GM23338 (cell line): ENCODE data around the gene TMEM117. TPM values are rescaled to one million over a fixed set of nuclear protein-coding genes. Genes with fewer than 3 reads are reported as not detected.

Experiments
- ATAC-seq: fragments of 200-7000 bp; cut with Tn5 transposase; 3 replicates; pipeline ENCODE4 v1.9.1; 2020
- DNase-seq: peaks from one replicate; pipeline ENCODE4 v3.0.0-alpha.2; 2015; ENCODE audit warnings: low spot score
- H2AFZ ChIP-seq: fragments of 200-600 bp; sonication (generic); 2 replicates; pipeline ENCODE4 v1.8.0; 2016; ENCODE audit warnings: antibody characterized with exemption, mild to moderate bottlenecking, moderate library complexity
- H3F3A ChIP-seq: fragments of 200-600 bp; sonication (generic); replicated peaks from 2 replicates; pipeline ENCODE4 v1.8.0; 2017; ENCODE audit warnings: antibody characterized with exemption, mixed run types, low read depth
- H3K27ac ChIP-seq: fragments of 200-600 bp; sonication (generic); 2 replicates; pipeline ENCODE4 v1.6.1; 2016; ENCODE audit warnings: low read depth
- H3K27me3 ChIP-seq: fragments of 200-600 bp; sonication (generic); 2 replicates; pipeline ENCODE4 v1.8.0; 2016; ENCODE audit warnings: mild to moderate bottlenecking, mixed run types, moderate library complexity; ENCODE audit not compliant: insufficient read depth
- H3K36me3 ChIP-seq: fragments of 200-600 bp; sonication (generic); 2 replicates; pipeline ENCODE4 v1.8.0; 2016; ENCODE audit warnings: mild to moderate bottlenecking; ENCODE audit not compliant: insufficient read depth
- H3K4me1 ChIP-seq: fragments of 200-600 bp; sonication (generic); 2 replicates; pipeline ENCODE4 v1.8.0; 2016; ENCODE audit warnings: mild to moderate bottlenecking, moderate library complexity; ENCODE audit not compliant: insufficient read depth
- H3K4me2 ChIP-seq: fragments of 200-600 bp; sonication (generic); 2 replicates; pipeline ENCODE4 v1.7.1; 2017; ENCODE audit warnings: mixed run types
- H3K4me3 ChIP-seq: fragments of 200-600 bp; sonication (generic); 2 replicates; pipeline ENCODE4 v1.6.1; 2016; ENCODE audit warnings: mixed run types
- H3K79me2 ChIP-seq: fragments of 200-600 bp; sonication (generic); replicated peaks from 2 replicates; pipeline ENCODE4 v1.8.0; 2017; ENCODE audit warnings: mild to moderate bottlenecking; ENCODE audit not compliant: insufficient read depth
- H3K9me2 ChIP-seq: fragments of 200-600 bp; sonication (generic); 2 replicates; pipeline ENCODE4 v1.8.0; 2017; ENCODE audit not compliant: insufficient read depth
- H4K20me1 ChIP-seq: fragments of 200-600 bp; sonication (generic); replicated peaks from 2 replicates; pipeline ENCODE4 v1.8.0; 2017; ENCODE audit warnings: mild to moderate bottlenecking; ENCODE audit not compliant: insufficient read depth
- H3K27ac Mint-ChIP-seq: 2 replicates; pipeline ENCODE4 v1.8.0; 2020; ENCODE audit warnings: inconsistent platforms, mild to moderate bottlenecking, moderate library complexity, mixed read lengths
- H3K27me3 Mint-ChIP-seq: 3 replicates; pipeline ENCODE4 v1.8.0; 2022; ENCODE audit warnings: low read depth, mild to moderate bottlenecking, moderate library complexity, mixed read lengths, inconsistent platforms; ENCODE audit not compliant: insufficient read depth, poor library complexity
- H3K36me3 Mint-ChIP-seq: 3 replicates; pipeline ENCODE4 v1.8.0; 2021; ENCODE audit warnings: low read depth, mild to moderate bottlenecking, inconsistent platforms, moderate library complexity, mixed read lengths
- H3K4me1 Mint-ChIP-seq: 3 replicates; pipeline ENCODE4 v1.8.0; 2020; ENCODE audit warnings: mild to moderate bottlenecking, inconsistent platforms, mixed read lengths
- H3K4me3 Mint-ChIP-seq: 3 replicates; pipeline ENCODE4 v1.8.0; 2021; ENCODE audit warnings: moderate library complexity, mild to moderate bottlenecking, inconsistent platforms, mixed read lengths
- H3K9me3 Mint-ChIP-seq: 3 replicates; pipeline ENCODE4 v1.8.0; 2020; ENCODE audit warnings: moderate library complexity, mild to moderate bottlenecking, inconsistent platforms, mixed read lengths
- ETS1 ChIP-seq: IDR thresholded peaks from 2 replicates; pipeline ENCODE4 v1.6.1; 2016; ENCODE audit warnings: antibody characterized with exemption
- EZH2 ChIP-seq: fragments of 200-600 bp; sonication (generic); IDR thresholded peaks from one replicate; pipeline ENCODE4 v1.8.0; 2017; ENCODE audit warnings: antibody characterized with exemption, mild to moderate bottlenecking, low read depth; ENCODE audit not compliant: unreplicated experiment
- JUNB ChIP-seq: IDR thresholded peaks from one replicate; pipeline ENCODE4 v1.6.1; 2016; ENCODE audit warnings: antibody characterized with exemption; ENCODE audit not compliant: unreplicated experiment
- POLR2AphosphoS5 ChIP-seq: IDR thresholded peaks from 2 replicates; pipeline ENCODE4 v1.6.1; 2016; ENCODE audit warnings: antibody characterized with exemption, low read depth
- REST ChIP-seq: IDR thresholded peaks from one replicate; pipeline ENCODE4 v1.6.1; 2018; ENCODE audit warnings: antibody characterized with exemption; ENCODE audit not compliant: unreplicated experiment
- STAT1 ChIP-seq: IDR thresholded peaks from one replicate; pipeline ENCODE4 v1.6.1; 2016; ENCODE audit warnings: antibody characterized with exemption; ENCODE audit not compliant: unreplicated experiment
- ZNF114 ChIP-seq: fragments of 250-450 bp; sonication (Bioruptor Pico); IDR thresholded peaks from 2 replicates; pipeline ENCODE4 v1.5.0; 2020; ENCODE audit warnings: mild to moderate bottlenecking, moderate library complexity
- ZNF331 ChIP-seq: fragments of 250-450 bp; sonication (Bioruptor Pico); IDR thresholded peaks from 2 replicates; pipeline ENCODE4 v1.5.0; 2020; ENCODE audit warnings: low read depth, mild to moderate bottlenecking, moderate library complexity
- polyA plus RNA-seq: library from polyadenylated mRNA; unstranded; fragments of >200 nt; fragmentation: Nextera tagmentation; extraction: Ambion mirVana; gene quantifications from 2 replicates; pipeline ENCODE4 v1.2.1, GENCODE V29; 2016
- total RNA-seq: library from RNA; depleted of rRNA; stranded (reverse); fragments of >200 nt; shearing (Covaris generic); gene quantifications from 2 replicates; pipeline ENCODE4 v1.2.3, GENCODE V29; 2014
- TF ChIP-seq, protein P1 (sequence below), 2 experiments: fragments of 200-600 bp in 1 of 2; sonication (generic) in 1 of 2; conservative IDR thresholded peaks; 2 replicates each; pipeline versions ENCODE4 v1.5.1 to v1.6.1; 2016 to 2017; ENCODE audit warnings: antibody characterized with exemption in 2 of 2, low read depth in 2 of 2, mild to moderate bottlenecking in 2 of 2, moderate library complexity in 1 of 2

The TMEM117 gene
- total and polyA plus RNA-seq, 2 experiments from 2014 or later, result 0.94 to 1.6 TPM

GRCh38 chr12:43914923-43915468 lies 79.1 kb downstream of the TMEM117 start:
- Mint-ChIP-seq H3K9me3 (no peaks in the 10 kb centered on the region), H3K27me3 (peaks cover 1% of the 10 kb centered on the region), H3K4me1 (peaks cover 8% of the 10 kb centered on the region), H3K4me3 (no peak overlapping the region), H3K27ac (peak overlapping the region; percentile 26; the same call in 1 of the 2 replicates), H3K36me3 (no peaks in the 10 kb centered on the region)
- Histone ChIP-seq H3F3A (no peaks in the 10 kb centered on the region), H3K4me1 (peaks cover 8% of the 10 kb centered on the region), H3K9me2 (no peaks in the 10 kb centered on the region), H3K4me3 (no peak overlapping the region), H4K20me1 (no peaks in the 10 kb centered on the region), H3K27me3 (no peaks in the 10 kb centered on the region), H3K4me2 (no peak overlapping the region), H3K79me2 (no peaks in the 10 kb centered on the region), H2AFZ (no peak overlapping the region), H3K36me3 (no peaks in the 10 kb centered on the region), H3K27ac (no peak overlapping the region)
- DNase-seq (peak; percentile 63), ATAC-seq (peak; percentile 96)
- TF ChIP-seq, protein P1, sequence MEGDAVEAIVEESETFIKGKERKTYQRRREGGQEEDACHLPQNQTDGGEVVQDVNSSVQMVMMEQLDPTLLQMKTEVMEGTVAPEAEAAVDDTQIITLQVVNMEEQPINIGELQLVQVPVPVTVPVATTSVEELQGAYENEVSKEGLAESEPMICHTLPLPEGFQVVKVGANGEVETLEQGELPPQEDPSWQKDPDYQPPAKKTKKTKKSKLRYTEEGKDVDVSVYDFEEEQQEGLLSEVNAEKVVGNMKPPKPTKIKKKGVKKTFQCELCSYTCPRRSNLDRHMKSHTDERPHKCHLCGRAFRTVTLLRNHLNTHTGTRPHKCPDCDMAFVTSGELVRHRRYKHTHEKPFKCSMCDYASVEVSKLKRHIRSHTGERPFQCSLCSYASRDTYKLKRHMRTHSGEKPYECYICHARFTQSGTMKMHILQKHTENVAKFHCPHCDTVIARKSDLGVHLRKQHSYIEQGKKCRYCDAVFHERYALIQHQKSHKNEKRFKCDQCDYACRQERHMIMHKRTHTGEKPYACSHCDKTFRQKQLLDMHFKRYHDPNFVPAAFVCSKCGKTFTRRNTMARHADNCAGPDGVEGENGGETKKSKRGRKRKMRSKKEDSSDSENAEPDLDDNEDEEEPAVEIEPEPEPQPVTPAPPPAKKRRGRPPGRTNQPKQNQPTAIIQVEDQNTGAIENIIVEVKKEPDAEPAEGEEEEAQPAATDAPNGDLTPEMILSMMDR (conservative IDR thresholded peaks at IDR 0.05; ENCODE audit: low read depth in 2 of 2), result peak; percentile 57 to 71
- TF ChIP-seq ETS1, result no peak

DNA sequence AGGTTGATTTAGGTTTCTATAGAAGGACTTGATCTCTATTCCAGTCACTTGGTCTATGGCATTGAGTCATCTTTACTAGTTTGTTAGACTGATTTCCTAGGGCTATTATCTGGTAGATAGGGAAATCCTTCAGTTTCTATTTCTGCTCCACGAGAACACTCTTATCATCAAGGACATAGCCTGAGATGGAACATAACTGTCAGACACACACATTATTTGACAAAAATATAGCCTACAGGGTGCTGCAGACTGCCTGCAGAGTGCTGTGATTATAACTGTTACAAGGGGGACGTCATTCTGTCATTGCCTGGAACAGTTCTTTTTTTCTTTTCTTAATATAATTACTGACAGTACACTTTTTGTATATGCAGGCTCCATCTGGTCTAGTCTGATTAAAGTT lies 82.0 kb downstream of the TMEM117 start:
- peaks cover 27% of the 10 kb centered on the region for H3K4me1 Mint-ChIP-seq
- no peaks in the 10 kb centered on the region for H3K36me3 ChIP-seq
- H3K4me2 ChIP-seq, result no peak overlapping the region
- no peaks in the 10 kb centered on the region for H3K27me3 ChIP-seq
- H3K9me3 Mint-ChIP-seq, result no peaks in the 10 kb centered on the region
- H4K20me1 ChIP-seq, result no peaks in the 10 kb centered on the region
- H3K27ac ChIP-seq, result no peak overlapping the region
- peaks cover 16% of the 10 kb centered on the region for H3K4me1 ChIP-seq
- DNase-seq, result no peak
- no peak overlapping the region for H3K4me3 Mint-ChIP-seq
- no peaks in the 10 kb centered on the region for H3F3A ChIP-seq
- no peaks in the 10 kb centered on the region for H3K79me2 ChIP-seq
- H3K9me2 ChIP-seq, result no peaks in the 10 kb centered on the region
- H2AFZ ChIP-seq, result no peak overlapping the region
- no peaks in the 10 kb centered on the region for H3K36me3 Mint-ChIP-seq
- H3K27ac Mint-ChIP-seq, result no peak overlapping the region
- H3K4me3 ChIP-seq, result no peak overlapping the region
- no peak for ATAC-seq
- H3K27me3 Mint-ChIP-seq, result peaks cover 1% of the 10 kb centered on the region
- TF ChIP-seq ZNF114 (CRISPR knock-in tag), result no peak
- no peak for TF ChIP-seq REST
- no peak for TF ChIP-seq EZH2
- no peak for TF ChIP-seq JUNB
- no peak for TF ChIP-seq ZNF331 (CRISPR knock-in tag)
- no peak for TF ChIP-seq STAT1
- TF ChIP-seq POLR2AphosphoS5, result no peak
- no peak for TF ChIP-seq ETS1
- TF ChIP-seq, protein P1 (conservative IDR thresholded peaks at IDR 0.05; ENCODE audit: low read depth in 2 of 2), result no peak
